NCI-H345 treated with DMSO at 0.1 percent for 48 hours (cell line): Measurements from ENCODE around the gene SRRM2.
"Not testable (repeated sequence)": the region's sequence is repeated elsewhere in the genome, so short reads cannot be mapped to it uniquely, and the experiment has no call there.

ENCODE experiments used
- DNase-seq: peaks from one replicate; lab custom pipeline; 2025; ENCODE audit not compliant: unreplicated experiment; lab: John Stamatoyannopoulos, UW

The SRRM2 gene

GRCh38 chr16:2713985-2714774 is 38.3 kb upstream of the SRRM2 start:
- no peak for DNase-seq

- no peak for DNase-seq
Measured at GRCh38 chr16:2715064-2715463, 37.4 kb upstream of the SRRM2 start.

GRCh38 chr16:2715519-2715918 is 36.9 kb upstream of the SRRM2 start:
- DNase-seq, result no peak

- DNase-seq, result no peak
Measured at GRCh38 chr16:2715966-2716885, 36.2 kb upstream of the SRRM2 start.

DNA sequence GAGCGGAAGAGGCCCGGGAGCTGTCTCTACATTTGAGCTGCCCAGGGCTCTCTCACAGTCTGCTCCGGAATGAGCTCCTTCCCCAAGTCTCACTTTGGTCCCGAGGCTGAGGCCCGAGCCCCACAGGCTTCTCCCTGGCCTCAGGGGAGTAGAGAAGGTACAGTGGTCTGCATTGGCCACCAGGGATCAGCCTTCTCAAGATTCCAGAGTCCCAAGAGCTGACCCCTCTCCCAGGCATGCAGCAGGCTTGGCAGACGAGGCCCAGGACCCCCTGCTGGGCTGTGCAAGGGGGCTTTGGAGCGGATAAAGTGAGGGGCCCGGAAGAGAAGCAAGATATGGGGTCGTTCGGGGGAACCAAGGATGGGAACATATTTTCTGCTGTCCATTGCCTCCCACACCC is 35.5 kb upstream of the SRRM2 start:
- DNase-seq, result no peak

DNA sequence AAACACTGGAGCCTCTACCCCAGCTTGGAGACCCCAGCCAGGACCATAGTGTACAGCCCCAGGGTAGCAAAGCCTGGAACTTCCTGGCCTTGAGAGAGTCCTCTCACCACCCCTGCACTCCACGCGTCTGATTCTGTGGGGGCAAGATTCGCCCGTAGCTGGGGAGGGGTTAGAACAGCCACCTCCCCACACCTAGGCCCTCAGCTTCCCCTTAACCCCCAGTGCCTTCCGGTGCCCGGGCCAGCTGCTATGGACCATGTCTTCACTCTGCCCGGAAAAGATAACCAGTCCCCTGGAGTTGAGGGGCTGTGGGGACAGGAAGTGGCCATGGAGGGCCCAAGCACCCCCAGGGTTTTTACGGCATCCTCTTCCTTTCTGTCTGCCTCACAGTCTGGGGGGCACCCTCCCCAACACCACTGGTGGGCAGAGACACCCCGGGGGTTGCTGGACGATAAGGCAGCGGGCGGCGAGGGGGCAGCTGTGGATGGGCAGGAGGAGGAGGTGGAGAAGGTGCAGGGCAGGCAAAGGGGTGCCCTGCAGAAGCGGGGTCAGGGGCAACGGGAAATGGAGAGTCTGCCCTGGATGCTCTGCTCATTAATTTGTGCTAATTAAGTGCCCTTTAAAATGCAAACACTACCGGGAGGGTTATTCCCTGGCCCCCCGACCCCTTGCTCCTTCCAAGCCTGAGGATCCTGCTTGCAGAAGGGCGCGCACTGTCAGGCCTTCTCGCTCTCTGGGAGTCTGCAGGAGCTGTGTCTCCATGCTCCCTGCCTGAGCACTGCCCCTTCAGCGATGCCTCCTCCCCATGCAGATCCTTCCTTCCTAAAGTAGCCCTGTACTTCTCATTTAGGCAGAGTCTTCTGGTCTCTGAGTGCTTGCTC is 34.8 kb upstream of the SRRM2 start:
- no peak for DNase-seq

DNA sequence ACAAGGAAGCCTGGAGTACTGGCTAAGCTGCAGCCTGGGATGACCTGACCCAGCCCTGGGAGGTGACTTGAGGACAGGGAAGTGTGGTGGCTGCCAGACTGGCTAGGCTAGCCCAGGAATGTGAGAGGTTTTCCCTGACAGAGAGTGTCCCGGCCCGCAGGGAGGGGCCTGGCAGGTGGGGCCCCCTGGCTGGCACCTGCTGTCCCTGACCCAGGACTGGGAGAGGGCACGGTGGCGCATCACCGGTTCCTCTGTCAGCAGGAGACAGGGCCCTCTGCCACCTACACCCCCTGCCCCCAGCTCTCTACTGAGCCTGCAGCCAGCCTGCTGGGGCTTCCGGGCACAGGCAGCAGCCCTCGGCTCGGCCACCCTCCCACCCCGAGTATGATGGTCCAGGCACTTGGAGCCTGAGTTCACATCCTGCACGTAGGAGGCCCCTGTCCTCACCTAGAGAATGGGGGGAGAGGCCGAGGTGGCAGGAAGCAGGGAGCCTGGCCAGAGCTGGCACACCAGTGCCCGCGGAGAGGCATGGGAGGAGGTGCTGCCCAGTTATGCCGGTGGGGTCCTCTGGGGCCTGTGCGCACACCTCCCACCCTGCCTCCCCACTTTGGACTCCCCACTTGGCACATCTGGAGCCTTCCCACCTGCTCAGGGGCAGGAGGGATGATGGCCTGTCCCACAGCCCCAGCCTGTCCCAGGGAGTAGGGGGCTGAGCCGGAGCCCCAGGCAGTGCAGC is 32.9 kb upstream of the SRRM2 start:
- no peak for DNase-seq

DNA sequence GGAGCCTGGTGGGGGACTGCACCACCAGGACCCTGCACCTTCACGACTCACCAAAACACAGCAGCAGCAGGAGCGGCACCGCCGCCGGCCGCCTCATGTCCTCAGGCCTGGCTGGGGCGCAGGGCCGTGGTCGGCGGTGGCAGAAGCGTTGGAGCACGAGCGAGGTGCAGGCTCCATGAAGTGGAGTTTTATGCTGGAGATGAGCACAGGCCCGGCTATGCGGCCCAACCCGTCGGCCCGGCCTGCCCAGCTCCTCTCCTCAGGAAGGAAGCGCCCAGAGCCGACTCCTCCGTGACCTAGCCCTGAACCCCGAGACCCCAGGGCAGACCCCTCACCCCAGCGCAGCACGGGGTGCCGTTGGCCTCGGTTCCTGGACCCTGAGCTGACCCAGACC is 32.4 kb upstream of the SRRM2 start, which contains the start of gene PRSS27:
PRSS27 (minus strand) TSS at position 161 of the 394 bp plus-strand sequence; CDS start at position 97, 64 bp downstream.
- no peak for DNase-seq

DNA sequence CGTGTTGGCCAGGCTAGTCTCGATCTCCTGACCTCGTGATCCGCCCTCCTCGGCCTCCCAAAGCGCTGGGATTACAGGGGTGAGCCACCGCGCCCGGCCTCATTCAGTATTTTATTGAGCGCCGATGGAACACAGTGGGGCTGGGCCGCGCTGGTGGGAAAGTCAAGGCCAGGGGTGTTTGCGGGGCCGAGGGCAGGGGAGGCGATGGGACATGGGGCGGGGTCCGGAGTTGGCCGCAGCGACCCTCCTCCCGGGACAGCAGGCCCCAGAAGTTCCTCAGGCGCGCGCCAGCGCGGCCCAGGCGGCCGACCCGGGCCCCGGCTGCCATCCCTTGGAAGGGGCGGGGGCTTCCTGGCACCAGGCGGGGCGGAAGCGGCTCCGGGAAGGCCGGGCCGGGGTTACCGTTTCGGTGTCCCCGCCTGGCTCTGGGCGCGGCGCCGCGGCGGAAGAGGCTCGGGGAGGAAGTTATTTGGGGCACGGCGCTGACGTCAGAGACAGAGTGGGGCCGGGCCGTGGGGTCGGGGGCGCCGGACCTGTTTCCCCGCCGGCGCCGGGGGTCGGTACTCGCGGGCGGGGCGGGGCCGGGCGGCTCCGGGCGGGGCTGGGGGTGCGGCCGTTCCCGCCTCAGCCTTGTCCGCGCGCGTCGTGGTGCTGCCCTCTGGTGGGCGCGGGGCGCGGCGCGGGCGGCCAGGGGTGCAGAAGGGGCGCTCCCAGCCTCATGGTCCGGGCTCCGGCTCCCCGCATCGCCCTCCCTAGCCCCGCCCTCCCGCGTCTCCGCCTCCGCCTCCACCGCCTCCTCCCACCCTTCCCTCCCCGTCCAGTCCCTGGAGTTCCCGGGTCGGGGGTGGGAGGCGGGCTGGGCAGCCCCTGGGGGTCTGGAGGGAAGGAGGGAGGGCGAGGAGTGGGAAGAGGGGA is 31.5 kb upstream of the SRRM2 start:
- DNase-seq, result peak; percentile 76

GRCh38 chr16:2721634-2722173 is 30.7 kb upstream of the SRRM2 start:
- DNase-seq, result not testable (repeated sequence)

- DNase-seq, result no peak
Measured at GRCh38 chr16:2724088-2724676, 28.3 kb upstream of the SRRM2 start.

GRCh38 chr16:2724816-2725348 is 27.6 kb upstream of the SRRM2 start:
- no peak for DNase-seq

DNA sequence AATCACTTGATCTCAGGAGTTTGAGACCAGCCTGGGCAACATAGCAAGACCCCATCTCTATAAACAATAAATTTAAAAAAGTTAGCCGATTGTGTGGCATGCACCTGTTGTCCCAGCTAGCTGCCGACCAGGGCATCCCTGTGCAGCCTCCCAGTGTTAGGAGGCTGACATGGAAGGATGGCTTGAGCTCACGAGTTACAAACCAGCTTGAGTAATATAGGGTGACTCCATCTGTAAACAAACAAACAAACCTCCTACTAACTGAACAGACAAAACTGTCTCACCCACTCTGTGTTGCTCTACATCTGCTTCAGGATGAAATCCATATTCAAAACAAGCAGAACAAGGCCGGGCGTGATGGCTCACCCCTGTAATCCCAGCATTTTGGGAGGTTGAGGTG is 25.5 kb upstream of the SRRM2 start:
- no peak for DNase-seq

DNA sequence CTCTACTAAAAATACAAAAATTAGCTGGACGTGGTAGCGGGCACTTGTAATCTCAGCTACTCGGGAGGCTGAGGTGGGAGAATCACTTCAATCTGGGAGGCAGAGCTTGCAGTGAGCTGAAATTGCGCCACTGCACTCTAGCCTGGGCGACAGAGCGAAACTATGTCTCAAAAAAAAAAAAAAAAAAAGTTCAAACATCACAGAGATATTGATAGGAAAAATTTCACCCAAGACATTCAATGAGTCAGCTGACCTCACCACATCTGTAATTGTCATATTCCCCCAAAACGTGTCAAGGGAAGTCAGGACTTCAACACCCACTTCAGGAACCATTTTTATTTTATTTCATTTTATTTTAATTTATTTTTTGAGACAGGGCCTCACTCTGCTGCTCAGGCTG is 24.4 kb upstream of the SRRM2 start:
- DNase-seq, result no peak

GRCh38 chr16:2734844-2735515 is 17.5 kb upstream of the SRRM2 start:
- no peak for DNase-seq

DNA sequence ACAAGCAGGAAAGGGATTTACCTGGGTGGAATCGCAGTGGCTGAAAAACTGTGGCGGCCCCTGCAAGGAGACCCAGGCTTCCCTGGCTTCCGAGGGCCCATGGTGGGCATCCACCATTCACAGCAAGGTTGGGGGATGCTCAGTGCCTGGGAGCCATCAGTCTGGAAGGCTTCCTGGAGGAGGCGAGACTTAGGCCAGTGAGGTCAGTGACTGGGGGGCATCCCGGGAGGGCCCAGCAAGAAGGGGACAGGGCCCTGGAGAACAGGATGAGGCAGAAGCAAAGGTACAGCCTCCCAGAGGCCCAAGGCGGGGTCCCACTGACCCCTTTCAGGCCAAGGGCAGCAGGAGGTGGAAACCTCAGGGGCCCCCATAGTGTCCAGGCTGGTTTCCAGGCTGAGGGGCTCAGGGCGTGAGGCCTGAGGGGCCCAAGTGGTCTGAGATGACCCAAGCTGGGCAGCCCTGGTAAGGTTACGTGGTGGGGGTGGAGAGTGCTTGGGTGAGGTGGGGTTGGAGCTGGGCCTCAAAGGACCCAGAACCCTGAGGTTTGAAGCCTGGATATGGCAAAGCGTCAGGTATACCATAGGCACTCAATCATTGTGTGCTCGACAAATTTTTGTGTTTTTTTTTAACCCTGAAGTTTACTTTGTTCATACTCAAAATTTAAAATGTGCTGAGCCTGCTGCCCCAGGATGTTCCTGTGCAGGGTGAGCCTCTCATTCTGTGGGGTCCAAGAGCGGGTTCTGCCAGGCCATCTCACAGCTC is 15.8 kb upstream of the SRRM2 start:
- DNase-seq, result no peak

DNA sequence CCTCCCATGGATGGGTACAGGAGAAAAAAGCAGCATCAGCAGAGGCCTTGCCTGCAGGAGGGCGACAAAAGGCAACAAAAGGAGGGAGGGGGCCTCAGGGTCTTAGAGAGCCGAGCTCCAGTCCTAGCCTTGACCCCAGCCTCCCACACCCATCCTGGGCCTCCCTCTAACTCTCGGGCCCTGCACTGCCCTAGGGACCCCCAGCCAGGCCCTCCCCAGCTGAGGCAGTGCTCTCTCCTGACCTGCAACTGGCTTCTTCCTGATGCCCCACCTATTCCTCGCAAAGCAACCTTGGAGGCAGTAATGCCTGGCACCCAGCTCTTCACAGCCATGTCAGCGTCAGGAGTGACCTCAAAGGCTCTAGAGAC is 15.2 kb upstream of the SRRM2 start:
- no peak for DNase-seq
